ENCODE measurements around the gene KIF7.

GRCh38 chr15:89704411-89704810 is 49.1 kb upstream of the KIF7 start:
- TF ChIP-seq CTCF (IDR thresholded peaks at IDR 0.05): no peak
- no peak for TF ChIP-seq HMGXB4 (CRISPR knock-in tag; IDR thresholded peaks at IDR 0.05)
- no peak for TF ChIP-seq ZNF425 (CRISPR knock-in tag; conservative IDR thresholded peaks at IDR 0.05)
- no peak for TF ChIP-seq FOXK1 (CRISPR knock-in tag; IDR thresholded peaks at IDR 0.05)
- TF ChIP-seq CREM (CRISPR knock-in tag; IDR thresholded peaks at IDR 0.05): no peak

All from WTC11 (cell line).